ENCODE measurements around the gene SRGAP2B. TPM values are rescaled to one million over a fixed set of nuclear protein-coding genes. Genes with fewer than 3 reads are reported as not detected.
"Not testable (repeated sequence)": the region's sequence is repeated elsewhere in the genome, so short reads cannot be mapped to it uniquely, and the experiment has no call there.

The SRGAP2B gene
- total RNA-seq, 1 donor from 2014 or later: 64.8 TPM

GRCh38 chr1:144923640-144924039 is 171.5 kb downstream of the SRGAP2B start:
- FAIRE-seq: not testable (repeated sequence)

GRCh38 chr1:144922785-144923184 is 172.3 kb downstream of the SRGAP2B start:
- not testable (repeated sequence) for DNase-seq (ENCODE audit: low spot score in 2 of 2); FAIRE-seq

More at GRCh38 chr1:144923640-144924039, 171.5 kb downstream of the SRGAP2B start:
- DNase-seq (ENCODE audit: low spot score in 2 of 2): not testable (repeated sequence)

GRCh38 chr1:144919106-144919505 is 176.0 kb downstream of the SRGAP2B start:
- not testable (repeated sequence) for DNase-seq (ENCODE audit: low spot score in 2 of 2); FAIRE-seq

GRCh38 chr1:144918027-144918603 is 177.0 kb downstream of the SRGAP2B start:
- not testable (repeated sequence) for DNase-seq (ENCODE audit: low spot score in 2 of 2); FAIRE-seq

GRCh38 chr1:144917154-144918026 is 177.7 kb downstream of the SRGAP2B start:
- not testable (repeated sequence) for FAIRE-seq; DNase-seq (ENCODE audit: low spot score in 2 of 2)

GRCh38 chr1:144913977-144914734 is 181.0 kb downstream of the SRGAP2B start:
- DNase-seq (ENCODE audit: low spot score in 2 of 2); FAIRE-seq: not testable (repeated sequence)

GRCh38 chr1:144913458-144913857 is 181.7 kb downstream of the SRGAP2B start:
- not testable (repeated sequence) for FAIRE-seq; DNase-seq (ENCODE audit: low spot score in 2 of 2)

- FAIRE-seq; DNase-seq (ENCODE audit: low spot score in 2 of 2): not testable (repeated sequence)
Observed at GRCh38 chr1:144910729-144911128, 184.4 kb downstream of the SRGAP2B start.

- FAIRE-seq; DNase-seq (ENCODE audit: low spot score in 2 of 2): not testable (repeated sequence)
Observed at GRCh38 chr1:144900841-144901240, 194.3 kb downstream of the SRGAP2B start.

GRCh38 chr1:144894454-144895201 is 200.5 kb downstream of the SRGAP2B start:
- FAIRE-seq; DNase-seq (ENCODE audit: low spot score in 2 of 2): not testable (repeated sequence)

GRCh38 chr1:144893710-144894438 is 201.3 kb downstream of the SRGAP2B start:
- DNase-seq (ENCODE audit: low spot score in 2 of 2); FAIRE-seq: not testable (repeated sequence)

- not testable (repeated sequence) for DNase-seq (ENCODE audit: low spot score in 2 of 2); FAIRE-seq
Observed at GRCh38 chr1:144893062-144893461, 202.1 kb downstream of the SRGAP2B start.

- not testable (repeated sequence) for FAIRE-seq; DNase-seq (ENCODE audit: low spot score in 2 of 2)
Observed at GRCh38 chr1:144889450-144890115, 205.5 kb downstream of the SRGAP2B start.

- DNase-seq (ENCODE audit: low spot score in 2 of 2); FAIRE-seq: not testable (repeated sequence)
Observed at GRCh38 chr1:144883022-144883421, 212.1 kb downstream of the SRGAP2B start.

GRCh38 chr1:144882343-144882742 is 212.8 kb downstream of the SRGAP2B start:
- FAIRE-seq: not testable (repeated sequence)

GRCh38 chr1:144858607-144859006 is 236.5 kb downstream of the SRGAP2B start:
- DNase-seq (ENCODE audit: low spot score in 2 of 2); FAIRE-seq: not testable (repeated sequence)

More at GRCh38 chr1:144882343-144882742, 212.8 kb downstream of the SRGAP2B start:
- DNase-seq (ENCODE audit: low spot score in 2 of 2): not testable (repeated sequence)
